Measurements from ENCODE around the gene NCOA3. TPM values are rescaled to one million over a fixed set of nuclear protein-coding genes. Genes with fewer than 3 reads are reported as not detected.
"Not testable (repeated sequence)": the region's sequence is repeated elsewhere in the genome, so short reads cannot be mapped to it uniquely, and the experiment has no call there.

NCOA3 gene
- total RNA-seq, 1 experiment from 2014 or later, result 35.6 TPM

GRCh38 chr20:47561603-47562583 lies 60.2 kb downstream of the NCOA3 start:
- DNase-seq (ENCODE audit: low read depth), result no peak

GRCh38 chr20:47566269-47566668 lies 64.6 kb downstream of the NCOA3 start:
- DNase-seq (ENCODE audit: low read depth), result no peak

GRCh38 chr20:47568019-47568418 lies 66.3 kb downstream of the NCOA3 start:
- DNase-seq (ENCODE audit: low read depth), result peak; percentile 99

- DNase-seq (ENCODE audit: low read depth), result no peak
These were observed 67.2 kb downstream of the NCOA3 start for GRCh38 chr20:47568837-47569410.

GRCh38 chr20:47571426-47571825 lies 69.7 kb downstream of the NCOA3 start:
- no peak for DNase-seq (ENCODE audit: low read depth)

GRCh38 chr20:47572105-47572729 lies 70.5 kb downstream of the NCOA3 start:
- DNase-seq (ENCODE audit: low read depth), result no peak

GRCh38 chr20:47573559-47573958 lies 71.9 kb downstream of the NCOA3 start:
- DNase-seq (ENCODE audit: low read depth), result no peak

- peak; percentile 45 for DNase-seq (ENCODE audit: low read depth)
These were observed 73.1 kb downstream of the NCOA3 start for GRCh38 chr20:47574616-47575364.

- DNase-seq (ENCODE audit: low read depth), result peak; percentile 94
These were observed 74.9 kb downstream of the NCOA3 start for GRCh38 chr20:47576516-47577033.

- DNase-seq (ENCODE audit: low read depth), result no peak
These were observed 75.6 kb downstream of the NCOA3 start for GRCh38 chr20:47577314-47577713.

- peak; percentile 30 for DNase-seq (ENCODE audit: low read depth)
These were observed 76.9 kb downstream of the NCOA3 start for GRCh38 chr20:47578543-47578942.

GRCh38 chr20:47580686-47581085 lies 79.0 kb downstream of the NCOA3 start:
- not testable (repeated sequence) for DNase-seq (ENCODE audit: low read depth)

GRCh38 chr20:47581090-47581489 lies 79.4 kb downstream of the NCOA3 start:
- DNase-seq (ENCODE audit: low read depth), result no peak

GRCh38 chr20:47583551-47583950 lies 81.9 kb downstream of the NCOA3 start:
- no peak for DNase-seq (ENCODE audit: low read depth)

- no peak for DNase-seq (ENCODE audit: low read depth)
These were observed 83.5 kb downstream of the NCOA3 start for GRCh38 chr20:47585087-47585747.

- DNase-seq (ENCODE audit: low read depth), result no peak
These were observed 85.1 kb downstream of the NCOA3 start for GRCh38 chr20:47586649-47587294.

- DNase-seq (ENCODE audit: low read depth), result no peak
These were observed 86.5 kb downstream of the NCOA3 start for GRCh38 chr20:47588158-47588557.

- no peak for DNase-seq (ENCODE audit: low read depth)
These were observed 89.5 kb downstream of the NCOA3 start for GRCh38 chr20:47591231-47591630.

- DNase-seq (ENCODE audit: low read depth), result no peak
These were observed 92.5 kb downstream of the NCOA3 start for GRCh38 chr20:47594157-47594556.

GRCh38 chr20:47595138-47595537 lies 93.5 kb downstream of the NCOA3 start:
- DNase-seq (ENCODE audit: low read depth), result not testable (repeated sequence)
